ENCODE data around the gene ANKRD28.

GRCh38 chr3:15804553-15805095, 6.8 kb upstream of the ANKRD28 start:
- TF ChIP-seq POLR2A (IDR thresholded peaks at IDR 0.05; ENCODE audit: borderline replicate concordance, extremely low read depth, insufficient read depth, insufficient read length) (no peak), ZFX (IDR thresholded peaks at IDR 0.05) (no peak), SIN3A (IDR thresholded peaks at IDR 0.05; ENCODE audit: low read depth) (no peak), EGR1 (IDR thresholded peaks at IDR 0.05; ENCODE audit: low read depth) (no peak)
